ENCODE results near the gene CAP2.

CAP2 gene

GRCh38 chr6:17429383-17430061 is 36.1 kb downstream of the CAP2 start:
- Histone ChIP-seq H3F3A (ENCODE audit: control insufficient read depth, insufficient read depth) (no peaks in the 10 kb centered on the region), H3K4me1 (ENCODE audit: control insufficient read depth, low read length) (no peaks in the 10 kb centered on the region), H4K20me1 (ENCODE audit: control insufficient read depth, insufficient read depth, low read depth, low read length) (no peaks in the 10 kb centered on the region), H3K9me2 (replicated peaks; ENCODE audit: control insufficient read depth, low read length) (no peaks in the 10 kb centered on the region), H3K27me3 (ENCODE audit: control insufficient read depth, low read length) (no peaks in the 10 kb centered on the region), H3K4me2 (ENCODE audit: low read length) (no peak overlapping the region), H3K9me3 (ENCODE audit: control insufficient read depth, insufficient read depth, low read length) (no peaks in the 10 kb centered on the region), H3K36me3 (ENCODE audit: control insufficient read depth, low read length) (no peaks in the 10 kb centered on the region), H3K79me2 (ENCODE audit: control insufficient read depth, low read length) (no peaks in the 10 kb centered on the region), H3K27ac (ENCODE audit: low read depth, low read length) (no peak overlapping the region), H3K4me3 (ENCODE audit: low read length) (no peak overlapping the region)
- TF ChIP-seq EZH2phosphoT487 (IDR thresholded peaks at IDR 0.05; ENCODE audit: borderline replicate concordance, low read length) = no peak
- TF ChIP-seq, protein P1, sequence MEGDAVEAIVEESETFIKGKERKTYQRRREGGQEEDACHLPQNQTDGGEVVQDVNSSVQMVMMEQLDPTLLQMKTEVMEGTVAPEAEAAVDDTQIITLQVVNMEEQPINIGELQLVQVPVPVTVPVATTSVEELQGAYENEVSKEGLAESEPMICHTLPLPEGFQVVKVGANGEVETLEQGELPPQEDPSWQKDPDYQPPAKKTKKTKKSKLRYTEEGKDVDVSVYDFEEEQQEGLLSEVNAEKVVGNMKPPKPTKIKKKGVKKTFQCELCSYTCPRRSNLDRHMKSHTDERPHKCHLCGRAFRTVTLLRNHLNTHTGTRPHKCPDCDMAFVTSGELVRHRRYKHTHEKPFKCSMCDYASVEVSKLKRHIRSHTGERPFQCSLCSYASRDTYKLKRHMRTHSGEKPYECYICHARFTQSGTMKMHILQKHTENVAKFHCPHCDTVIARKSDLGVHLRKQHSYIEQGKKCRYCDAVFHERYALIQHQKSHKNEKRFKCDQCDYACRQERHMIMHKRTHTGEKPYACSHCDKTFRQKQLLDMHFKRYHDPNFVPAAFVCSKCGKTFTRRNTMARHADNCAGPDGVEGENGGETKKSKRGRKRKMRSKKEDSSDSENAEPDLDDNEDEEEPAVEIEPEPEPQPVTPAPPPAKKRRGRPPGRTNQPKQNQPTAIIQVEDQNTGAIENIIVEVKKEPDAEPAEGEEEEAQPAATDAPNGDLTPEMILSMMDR (IDR thresholded peaks at IDR 0.05; ENCODE audit: low read depth, low read length, poor library complexity, severe bottlenecking) = no peak

GRCh38 chr6:17431581-17431980 is 38.2 kb downstream of the CAP2 start:
- Histone ChIP-seq H3F3A (ENCODE audit: control insufficient read depth, insufficient read depth) (no peaks in the 10 kb centered on the region), H3K36me3 (ENCODE audit: control insufficient read depth, low read length) (no peaks in the 10 kb centered on the region), H3K4me3 (ENCODE audit: low read length) (no peak overlapping the region), H4K20me1 (ENCODE audit: control insufficient read depth, insufficient read depth, low read depth, low read length) (no peaks in the 10 kb centered on the region), H3K9me2 (replicated peaks; ENCODE audit: control insufficient read depth, low read length) (no peaks in the 10 kb centered on the region), H3K27ac (ENCODE audit: low read depth, low read length) (no peak overlapping the region), H3K27me3 (ENCODE audit: control insufficient read depth, low read length) (no peaks in the 10 kb centered on the region), H3K79me2 (ENCODE audit: control insufficient read depth, low read length) (no peaks in the 10 kb centered on the region), H3K9me3 (ENCODE audit: control insufficient read depth, insufficient read depth, low read length) (no peaks in the 10 kb centered on the region), H3K4me1 (ENCODE audit: control insufficient read depth, low read length) (no peaks in the 10 kb centered on the region), H3K4me2 (ENCODE audit: low read length) (no peak overlapping the region)
- TF ChIP-seq, protein P1 (IDR thresholded peaks at IDR 0.05; ENCODE audit: low read depth, low read length, poor library complexity, severe bottlenecking) = no peak
- TF ChIP-seq EZH2phosphoT487 (IDR thresholded peaks at IDR 0.05; ENCODE audit: borderline replicate concordance, low read length) = no peak

GRCh38 chr6:17432356-17432755 is 39.0 kb downstream of the CAP2 start:
- Histone ChIP-seq H3F3A (ENCODE audit: control insufficient read depth, insufficient read depth) (no peaks in the 10 kb centered on the region), H3K27ac (ENCODE audit: low read depth, low read length) (no peak overlapping the region), H4K20me1 (ENCODE audit: control insufficient read depth, insufficient read depth, low read depth, low read length) (no peaks in the 10 kb centered on the region), H3K4me2 (ENCODE audit: low read length) (no peak overlapping the region), H3K79me2 (ENCODE audit: control insufficient read depth, low read length) (no peaks in the 10 kb centered on the region), H3K9me2 (replicated peaks; ENCODE audit: control insufficient read depth, low read length) (no peaks in the 10 kb centered on the region), H3K9me3 (ENCODE audit: control insufficient read depth, insufficient read depth, low read length) (no peaks in the 10 kb centered on the region), H3K4me3 (ENCODE audit: low read length) (no peak overlapping the region), H3K4me1 (ENCODE audit: control insufficient read depth, low read length) (no peaks in the 10 kb centered on the region), H3K27me3 (ENCODE audit: control insufficient read depth, low read length) (no peaks in the 10 kb centered on the region), H3K36me3 (ENCODE audit: control insufficient read depth, low read length) (no peaks in the 10 kb centered on the region)
- TF ChIP-seq EZH2phosphoT487 (IDR thresholded peaks at IDR 0.05; ENCODE audit: borderline replicate concordance, low read length) = no peak
- TF ChIP-seq, protein P1 (IDR thresholded peaks at IDR 0.05; ENCODE audit: low read depth, low read length, poor library complexity, severe bottlenecking) = no peak

Measured in DOHH2 (cell line).